Psoas muscle (tissue), 8 donors: ENCODE data around the gene GRM4. TPM values are rescaled to one million over a fixed set of nuclear protein-coding genes. Genes with fewer than 3 reads are reported as not detected.

Experiments
- ATAC-seq, 4 donors: fragments of 200-7000 bp; cut with Tn5 transposase; one replicate each; pipeline ENCODE4 v1.9.1; 2020; ENCODE audit warnings: moderate library complexity in 3 of 4, mild to moderate bottlenecking in 2 of 4
- DNase-seq, 2 donors: peaks; one replicate each; pipeline ENCODE4 v3.0.0-alpha.2; 2020
- H3K27ac ChIP-seq: fragments of 200-600 bp; one replicate; pipeline ENCODE4 v1.8.0; 2022
- H3K27me3 ChIP-seq, 3 donors: fragments of 200-600 bp in 1 of 3; one replicate each; pipeline versions ENCODE4 v1.6.1 to v1.8.0; 2013 to 2022; ENCODE audit warnings: low read length in 2 of 3, mild to moderate bottlenecking in 2 of 3, moderate library complexity in 1 of 3; ENCODE audit not compliant: insufficient read depth in 3 of 3
- H3K36me3 ChIP-seq, 2 donors: fragments of 200-600 bp in 1 of 2; one replicate each; pipeline versions ENCODE4 v1.6.1 to v1.8.0; 2013 to 2022; ENCODE audit warnings: low read depth in 1 of 2, mild to moderate bottlenecking in 1 of 2, moderate library complexity in 1 of 2; ENCODE audit not compliant: insufficient read depth in 1 of 2
- H3K4me1 ChIP-seq: fragments of 200-600 bp; one replicate; pipeline ENCODE4 v1.8.0; 2022
- H3K4me3 ChIP-seq: fragments of 200-600 bp; one replicate; pipeline ENCODE4 v1.8.0; 2022; ENCODE audit warnings: mild to moderate bottlenecking
- H3K9me3 ChIP-seq: fragments of 200-600 bp; one replicate; pipeline ENCODE4 v1.8.0; 2022
- WGBS, 3 donors: extraction: QIAGEN DNeasy Blood & Tissue Kit; methylation state at CpG; one replicate each; pipeline versions ENCODE4 v1.1.6 to v1.1.7; 2013; 5-methylcytosine and 5-hydroxymethylcytosine counted together
- intact Hi-C, 2 donors: fragments of 100-400 bp; cut with DNase I; formaldehyde crosslinking; loops; one replicate each; pipeline versions ENCODE4 v1.11.0 to v1.14.2; 2022
- polyA plus RNA-seq, 3 donors: library from polyadenylated mRNA; stranded (reverse); fragments of 200-250 nt; gene quantifications; one replicate each; pipeline ENCODE4 v1.2.3, GENCODE V29; 2013
- total RNA-seq, 4 donors: library from RNA; stranded (reverse); fragmentation: NEBNext Ultra II Directional in 2 of 4; extraction: Animal tissue kit (Norgen Biotek cat#: 25700) in 2 of 4; gene quantifications; one replicate each; pipeline versions ENCODE4 v1.2.1 to v1.2.4, GENCODE V29; 2021 to 2023
- TF ChIP-seq, protein P1 (sequence below): fragments of 200-600 bp; IDR thresholded peaks from one replicate; pipeline ENCODE4 v1.8.0; 2022; ENCODE audit warnings: antibody characterized with exemption
- donor health status: healthy with polysubstance abuse.
- donor health status: DM: no; HTN: no; CAD: no; lungs with moderate emphysema.
- donor health status: Bipolar disorder and iron deficiency.
- donor health status: healthy.
- donor health status: DM: yes; HTN: yes; CAD: no.
- donor health status: DM: no; HTN: no; CAD: no.
- donor health status: DM: no; HTN: no; CAD: no.
- donor health status: DM: yes; HTN: yes; CAD: no.

Gene GRM4
- total and polyA plus RNA-seq, 7 donors = 0.07 to 0.39 (median 0.14) TPM; not detected in 4

- 63 to 67% (median 67%) methylated on average over 9 of the region's 9 CpGs for WGBS, 3 donors
- intact Hi-C loops = no loop called here
- Histone ChIP-seq H3K4me3 (no peak overlapping the region), H3K9me3 (no peaks in the 10 kb centered on the region), H3K27ac (no peak overlapping the region), H3K27me3 (peaks cover 0 to 28% (median 5%) of the 10 kb centered on the region in 3 donors), H3K36me3 (no peaks in the 10 kb centered on the region), H3K4me1 (no peaks in the 10 kb centered on the region)
- no peak for DNase-seq
- ATAC-seq = no peak
- TF ChIP-seq, protein P1, sequence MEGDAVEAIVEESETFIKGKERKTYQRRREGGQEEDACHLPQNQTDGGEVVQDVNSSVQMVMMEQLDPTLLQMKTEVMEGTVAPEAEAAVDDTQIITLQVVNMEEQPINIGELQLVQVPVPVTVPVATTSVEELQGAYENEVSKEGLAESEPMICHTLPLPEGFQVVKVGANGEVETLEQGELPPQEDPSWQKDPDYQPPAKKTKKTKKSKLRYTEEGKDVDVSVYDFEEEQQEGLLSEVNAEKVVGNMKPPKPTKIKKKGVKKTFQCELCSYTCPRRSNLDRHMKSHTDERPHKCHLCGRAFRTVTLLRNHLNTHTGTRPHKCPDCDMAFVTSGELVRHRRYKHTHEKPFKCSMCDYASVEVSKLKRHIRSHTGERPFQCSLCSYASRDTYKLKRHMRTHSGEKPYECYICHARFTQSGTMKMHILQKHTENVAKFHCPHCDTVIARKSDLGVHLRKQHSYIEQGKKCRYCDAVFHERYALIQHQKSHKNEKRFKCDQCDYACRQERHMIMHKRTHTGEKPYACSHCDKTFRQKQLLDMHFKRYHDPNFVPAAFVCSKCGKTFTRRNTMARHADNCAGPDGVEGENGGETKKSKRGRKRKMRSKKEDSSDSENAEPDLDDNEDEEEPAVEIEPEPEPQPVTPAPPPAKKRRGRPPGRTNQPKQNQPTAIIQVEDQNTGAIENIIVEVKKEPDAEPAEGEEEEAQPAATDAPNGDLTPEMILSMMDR = no peak
These were observed 123.0 kb downstream of the GRM4 start for GRCh38 chr6:34022873-34023255.

GRCh38 chr6:34022250-34022872, 123.5 kb downstream of the GRM4 start:
- Histone ChIP-seq H3K9me3 (no peaks in the 10 kb centered on the region), H3K27me3 (peaks cover 0 to 33% (median 5%) of the 10 kb centered on the region in 3 donors), H3K36me3 (no peaks in the 10 kb centered on the region), H3K27ac (no peak overlapping the region), H3K4me1 (no peaks in the 10 kb centered on the region), H3K4me3 (no peak overlapping the region)
- WGBS, 3 donors = 63 to 74% (median 67%) methylated on average over 22 of the region's 22 CpGs
- TF ChIP-seq, protein P1 = no peak
- ATAC-seq (no peak), DNase-seq (no peak)
- intact Hi-C loops = no loop called here

GRCh38 chr6:34021554-34022190, 124.2 kb downstream of the GRM4 start:
- Histone ChIP-seq H3K4me3 (no peak overlapping the region), H3K9me3 (no peaks in the 10 kb centered on the region), H3K27ac (no peak overlapping the region), H3K4me1 (no peaks in the 10 kb centered on the region), H3K27me3 (peaks cover 0 to 40% (median 8%) of the 10 kb centered on the region in 3 donors), H3K36me3 (no peaks in the 10 kb centered on the region)
- intact Hi-C loops = no loop called here
- DNase-seq (peak in 1 of 2 donors; percentile 22), ATAC-seq (no peak)
- TF ChIP-seq, protein P1 = no peak
- 42 to 47% (median 43%) methylated on average over 19 of the region's 19 CpGs for WGBS, 3 donors

GRCh38 chr6:34020807-34021553, 124.9 kb downstream of the GRM4 start:
- TF ChIP-seq, protein P1 = no peak
- WGBS, 3 donors = 69 to 78% (median 74%) methylated on average over 17 of the region's 17 CpGs

More at GRCh38 chr6:34020807-34021553, 124.9 kb downstream of the GRM4 start:
- H3K36me3 ChIP-seq = no peaks in the 10 kb centered on the region
- no peaks in the 10 kb centered on the region for H3K9me3 ChIP-seq
- H3K27ac ChIP-seq = no peak overlapping the region
- no peak overlapping the region for H3K4me3 ChIP-seq
- H3K27me3 ChIP-seq = peaks cover 0 to 40% (median 8%) of the 10 kb centered on the region in 3 donors
- DNase-seq = no peak
- intact Hi-C loops = no loop called here
- no peaks in the 10 kb centered on the region for H3K4me1 ChIP-seq
- no peak for ATAC-seq
